H1 (cell line): ENCODE data around the gene ARHGAP27.
"Not testable (repeated sequence)": the region's sequence is repeated elsewhere in the genome, so short reads cannot be mapped to it uniquely, and the experiment has no call there.

ENCODE experiments used
- CTCF ChIP-seq, 3 experiments: IDR thresholded peaks; 1 replicate in 2 of 3; 2 replicates in 1 of 3; pipeline versions ENCODE4 v1.5.1 to v1.6.1; 2011; ENCODE audit warnings: low read length in 3 of 3, mild to moderate bottlenecking in 3 of 3, inconsistent platforms in 2 of 3, low read depth in 1 of 3, moderate library complexity in 1 of 3; ENCODE audit not compliant: insufficient read depth in 1 of 3; ENCODE audit errors: control extremely low read depth in 1 of 3
- EGR1 ChIP-seq: IDR thresholded peaks from 2 replicates; pipeline ENCODE4 v1.6.1; 2011; ENCODE audit warnings: low read depth, low read length, borderline replicate concordance
- EP300 ChIP-seq, 2 experiments: IDR thresholded peaks; 1 replicate in 1 of 2; 2 replicates in 1 of 2; pipeline ENCODE4 v1.6.1; 2011 to 2012; ENCODE audit warnings: low read depth in 2 of 2, low read length in 2 of 2, mild to moderate bottlenecking in 2 of 2, borderline replicate concordance in 1 of 2, inconsistent platforms in 1 of 2, moderate library complexity in 1 of 2
- EZH2 ChIP-seq: fragments of 200-600 bp; sonication (generic); IDR thresholded peaks from 2 replicates; pipeline ENCODE4 v1.7.1; 2012; ENCODE audit warnings: low read depth, mild to moderate bottlenecking, moderate library complexity, low read length, inconsistent platforms; ENCODE audit not compliant: severe bottlenecking
- NRF1 ChIP-seq: IDR thresholded peaks from 2 replicates; pipeline ENCODE4 v1.6.1; 2011; ENCODE audit warnings: mild to moderate bottlenecking, low read depth, low read length, improper control_type of control experiment
- POLR2AphosphoS5 ChIP-seq: IDR thresholded peaks from 2 replicates; pipeline ENCODE4 v1.6.1; 2011; ENCODE audit warnings: low read depth, low read length
- SIN3A ChIP-seq, 2 experiments: IDR thresholded peaks in 1 of 2; conservative IDR thresholded peaks in 1 of 2; 2 replicates each; pipeline ENCODE4 v1.6.1; 2011 to 2012; ENCODE audit warnings: low read length in 2 of 2, improper control_type of control experiment in 1 of 2, low read depth in 1 of 2, mild to moderate bottlenecking in 1 of 2
- SP4 ChIP-seq: IDR thresholded peaks from 2 replicates; pipeline ENCODE4 v1.6.1; 2012; ENCODE audit warnings: low read length, inconsistent platforms

- not testable (repeated sequence) for TF ChIP-seq SIN3A (conservative IDR thresholded peaks at IDR 0.05 in 1 of 2, IDR thresholded peaks at IDR 0.05 in 1 of 2; ENCODE audit: low read depth in 1 of 2, low read length in 2 of 2); EP300 (IDR thresholded peaks at IDR 0.05; ENCODE audit: borderline replicate concordance in 1 of 2, low read depth in 2 of 2, low read length in 2 of 2); EGR1; EZH2; CTCF (IDR thresholded peaks at IDR 0.05; ENCODE audit: control extremely low read depth in 1 of 3, insufficient read depth in 1 of 3, low read depth in 1 of 3, low read length in 3 of 3); POLR2AphosphoS5; SP4; NRF1
These were observed 15.0 kb upstream of the ARHGAP27 start for GRCh38 chr17:45447650-45448049.
